ENCODE measurements around the gene YPEL5.
"Not testable (repeated sequence)": the region's sequence is repeated elsewhere in the genome, so short reads cannot be mapped to it uniquely, and the experiment has no call there.

The YPEL5 gene

GRCh38 chr2:30136764-30137444 lies 9.9 kb upstream of the YPEL5 start:
- DNase-seq (ENCODE audit: low read depth in 2 of 2) = no peak

- DNase-seq (ENCODE audit: low read depth in 2 of 2) = no peak
Measured at GRCh38 chr2:30139131-30139870, 7.5 kb upstream of the YPEL5 start.

- DNase-seq (ENCODE audit: low read depth in 2 of 2) = no peak
Measured at GRCh38 chr2:30141136-30141535, 5.7 kb upstream of the YPEL5 start.

GRCh38 chr2:30144260-30144659 lies 2.5 kb upstream of the YPEL5 start:
- DNase-seq (ENCODE audit: low read depth in 2 of 2) = no peak

GRCh38 chr2:30144951-30145350 lies 1.9 kb upstream of the YPEL5 start:
- not testable (repeated sequence) for DNase-seq (ENCODE audit: low read depth in 2 of 2)

- no peak for DNase-seq (ENCODE audit: low read depth in 2 of 2)
Measured at GRCh38 chr2:30145826-30146336, 926 bp upstream of the YPEL5 start.

- peak in 1 of 2 donors; percentile 3 for DNase-seq (ENCODE audit: low read depth in 2 of 2)
Measured at GRCh38 chr2:30147196-30147714, 448 bp downstream of the YPEL5 start.

- peak; percentile 60 to 72 for DNase-seq (ENCODE audit: low read depth in 2 of 2)
Measured at GRCh38 chr2:30147715-30148610, 1.2 kb downstream of the YPEL5 start.

GRCh38 chr2:30148850-30149249 lies 2.0 kb downstream of the YPEL5 start:
- DNase-seq (ENCODE audit: low read depth in 2 of 2) = no peak

- no peak for DNase-seq (ENCODE audit: low read depth in 2 of 2)
Measured at GRCh38 chr2:30149513-30149912, 2.7 kb downstream of the YPEL5 start.

- no peak for DNase-seq (ENCODE audit: low read depth in 2 of 2)
Measured at GRCh38 chr2:30149976-30150375, 3.2 kb downstream of the YPEL5 start.

- DNase-seq (ENCODE audit: low read depth in 2 of 2) = no peak
Measured at GRCh38 chr2:30150786-30151185, 4.0 kb downstream of the YPEL5 start.

- DNase-seq (ENCODE audit: low read depth in 2 of 2) = no peak
Measured at GRCh38 chr2:30152385-30152784, 5.6 kb downstream of the YPEL5 start.

GRCh38 chr2:30155202-30155601 lies 8.4 kb downstream of the YPEL5 start:
- DNase-seq (ENCODE audit: low read depth in 2 of 2) = no peak

- DNase-seq (ENCODE audit: low read depth in 2 of 2) = no peak
Measured at GRCh38 chr2:30155889-30156658, 9.3 kb downstream of the YPEL5 start.

GRCh38 chr2:30157616-30158015 lies 10.8 kb downstream of the YPEL5 start:
- DNase-seq (ENCODE audit: low read depth in 2 of 2) = no peak

- DNase-seq (ENCODE audit: low read depth in 2 of 2) = no peak
Measured at GRCh38 chr2:30159766-30160165, 13.0 kb downstream of the YPEL5 start.

GRCh38 chr2:30161929-30162706 lies 15.3 kb downstream of the YPEL5 start:
- DNase-seq (ENCODE audit: low read depth in 2 of 2) = no peak

- DNase-seq (ENCODE audit: low read depth in 2 of 2) = no peak
Measured at GRCh38 chr2:30162806-30163205, 16.0 kb downstream of the YPEL5 start.
